A549 (cell line): ENCODE data around the gene CD209.

Source experiments
- CEBPB ChIP-seq, 2 experiments: fragments of >200 bp in 1 of 2; sonication (Bioruptor Twin) in 1 of 2; formaldehyde crosslinking in 1 of 2; IDR thresholded peaks; 2 replicates each; pipeline ENCODE4 v1.6.1; 2012 to 2016
- CHD4 ChIP-seq: fragments of 200-600 bp; sonication (generic); IDR thresholded peaks from 2 replicates; pipeline ENCODE4 v1.6.1; 2016; ENCODE audit warnings: antibody characterized with exemption, mild to moderate bottlenecking, borderline replicate concordance
- EP300 ChIP-seq, 2 experiments: fragments of >200 bp; sonication (Bioruptor Twin); formaldehyde crosslinking; IDR thresholded peaks; 2 replicates in 1 of 2; 3 replicates in 1 of 2; pipeline ENCODE4 v1.6.1; 2016 to 2017
- RCOR1 ChIP-seq: fragments of 150-350 bp; IDR thresholded peaks from 2 replicates; pipeline ENCODE4 v1.6.1; 2014; ENCODE audit warnings: antibody characterized with exemption, low read length, low read depth
- TF ChIP-seq, protein P1 (sequence below): fragments of >200 bp; sonication (Bioruptor Twin); formaldehyde crosslinking; IDR thresholded peaks from 3 replicates; pipeline ENCODE4 v1.5.1; 2016

- no peak for TF ChIP-seq EP300 (IDR thresholded peaks at IDR 0.05)
- TF ChIP-seq, protein P1, sequence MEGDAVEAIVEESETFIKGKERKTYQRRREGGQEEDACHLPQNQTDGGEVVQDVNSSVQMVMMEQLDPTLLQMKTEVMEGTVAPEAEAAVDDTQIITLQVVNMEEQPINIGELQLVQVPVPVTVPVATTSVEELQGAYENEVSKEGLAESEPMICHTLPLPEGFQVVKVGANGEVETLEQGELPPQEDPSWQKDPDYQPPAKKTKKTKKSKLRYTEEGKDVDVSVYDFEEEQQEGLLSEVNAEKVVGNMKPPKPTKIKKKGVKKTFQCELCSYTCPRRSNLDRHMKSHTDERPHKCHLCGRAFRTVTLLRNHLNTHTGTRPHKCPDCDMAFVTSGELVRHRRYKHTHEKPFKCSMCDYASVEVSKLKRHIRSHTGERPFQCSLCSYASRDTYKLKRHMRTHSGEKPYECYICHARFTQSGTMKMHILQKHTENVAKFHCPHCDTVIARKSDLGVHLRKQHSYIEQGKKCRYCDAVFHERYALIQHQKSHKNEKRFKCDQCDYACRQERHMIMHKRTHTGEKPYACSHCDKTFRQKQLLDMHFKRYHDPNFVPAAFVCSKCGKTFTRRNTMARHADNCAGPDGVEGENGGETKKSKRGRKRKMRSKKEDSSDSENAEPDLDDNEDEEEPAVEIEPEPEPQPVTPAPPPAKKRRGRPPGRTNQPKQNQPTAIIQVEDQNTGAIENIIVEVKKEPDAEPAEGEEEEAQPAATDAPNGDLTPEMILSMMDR = no peak
- no peak for TF ChIP-seq RCOR1
- no peak for TF ChIP-seq CEBPB (IDR thresholded peaks at IDR 0.05)
- TF ChIP-seq CHD4 = no peak
Observed at GRCh38 chr19:7733376-7733775, 14.0 kb downstream of the CD209 start.
